Thyroid gland (tissue), 4 donors: ENCODE data around the gene MMP19. TPM values are rescaled to one million over a fixed set of nuclear protein-coding genes. Genes with fewer than 3 reads are reported as not detected.
"Not testable (repeated sequence)": the region's sequence is repeated elsewhere in the genome, so short reads cannot be mapped to it uniquely, and the experiment has no call there.

Experiments used
- DNase-seq, 2 donors: peaks; one replicate each; pipeline ENCODE4 v3.0.0-alpha.2; 2019
- H3K27ac ChIP-seq, 3 donors: fragments of 200-600 bp; sonication (generic); 1 replicate in 2 of 3; 2 replicates in 1 of 3; pipeline ENCODE4 v1.5.1; 2016 to 2019; ENCODE audit warnings: mild to moderate bottlenecking in 1 of 3, moderate library complexity in 1 of 3
- H3K27me3 ChIP-seq: fragments of 200-600 bp; sonication (generic); one replicate; pipeline ENCODE4 v1.5.1; 2019
- H3K36me3 ChIP-seq, 2 donors: fragments of 200-600 bp; sonication (generic); one replicate each; pipeline ENCODE4 v1.5.1; 2016 to 2019
- H3K4me1 ChIP-seq, 2 donors: fragments of 200-600 bp; sonication (generic); one replicate each; pipeline ENCODE4 v1.5.1; 2017 to 2019
- H3K4me3 ChIP-seq, 3 donors: fragments of 200-600 bp; sonication (generic); replicated peaks in 1 of 3; 1 replicate in 2 of 3; 2 replicates in 1 of 3; pipeline ENCODE4 v1.5.1; 2016; ENCODE audit warnings: mild to moderate bottlenecking in 1 of 3
- H3K9me3 ChIP-seq: fragments of 200-600 bp; sonication (generic); one replicate; pipeline ENCODE4 v1.5.1; 2017
- POLR2A ChIP-seq, 2 donors: fragments of 450-650 bp; IDR thresholded peaks; one replicate each; pipeline ENCODE4 v1.6.1; 2017; ENCODE audit warnings: antibody characterized with exemption in 2 of 2, mild to moderate bottlenecking in 2 of 2, moderate library complexity in 1 of 2
- WGBS, 2 donors: methylation state at CpG; one replicate each; pipeline ENCODE4 v1.1.5; 2017; 5-methylcytosine and 5-hydroxymethylcytosine counted together
- intact Hi-C: fragments of 100-400 bp; cut with DNase I; formaldehyde crosslinking; loops from one replicate; pipeline ENCODE4 v1.15.1; 2023
- total RNA-seq, 4 donors: library from RNA; depleted of rRNA; stranded (reverse); fragments of >200 nt; gene quantifications; one replicate each; pipeline ENCODE4 v1.2.3, GENCODE V29; 2016
- TF ChIP-seq, protein P1 (sequence below), 6 experiments: fragments of 200-600 bp in 3 of 6; fragments of 450-650 bp in 3 of 6; sonication (generic) in 3 of 6; IDR thresholded peaks; one replicate each; pipeline ENCODE4 v1.5.1; 2016 to 2019; ENCODE audit warnings: antibody characterized with exemption in 6 of 6, mild to moderate bottlenecking in 2 of 6, inconsistent platforms in 1 of 6, moderate library complexity in 1 of 6

The MMP19 gene
- total RNA-seq, 4 donors from 2014 or later = 2.3 to 4.2 (median 3.4) TPM

GRCh38 chr12:55875704-55876467, 33.1 kb upstream of the MMP19 start:
- Histone ChIP-seq H3K27ac (peak overlapping the region; percentile 44 to 83 (median 76)), H3K27me3 (no peaks in the 10 kb centered on the region), H3K36me3 (no peaks in the 10 kb centered on the region), H3K4me3 (no peak overlapping the region), H3K4me1 (peaks cover 21 to 23% of the 10 kb centered on the region in 2 donors), H3K9me3 (no peaks in the 10 kb centered on the region)
- 87 to 93% methylated on average over 4 of the region's 4 CpGs for WGBS, 2 donors
- DNase-seq = peak in 1 of 2 donors; percentile 4
- intact Hi-C loops = no loop called here
- TF ChIP-seq, protein P1, sequence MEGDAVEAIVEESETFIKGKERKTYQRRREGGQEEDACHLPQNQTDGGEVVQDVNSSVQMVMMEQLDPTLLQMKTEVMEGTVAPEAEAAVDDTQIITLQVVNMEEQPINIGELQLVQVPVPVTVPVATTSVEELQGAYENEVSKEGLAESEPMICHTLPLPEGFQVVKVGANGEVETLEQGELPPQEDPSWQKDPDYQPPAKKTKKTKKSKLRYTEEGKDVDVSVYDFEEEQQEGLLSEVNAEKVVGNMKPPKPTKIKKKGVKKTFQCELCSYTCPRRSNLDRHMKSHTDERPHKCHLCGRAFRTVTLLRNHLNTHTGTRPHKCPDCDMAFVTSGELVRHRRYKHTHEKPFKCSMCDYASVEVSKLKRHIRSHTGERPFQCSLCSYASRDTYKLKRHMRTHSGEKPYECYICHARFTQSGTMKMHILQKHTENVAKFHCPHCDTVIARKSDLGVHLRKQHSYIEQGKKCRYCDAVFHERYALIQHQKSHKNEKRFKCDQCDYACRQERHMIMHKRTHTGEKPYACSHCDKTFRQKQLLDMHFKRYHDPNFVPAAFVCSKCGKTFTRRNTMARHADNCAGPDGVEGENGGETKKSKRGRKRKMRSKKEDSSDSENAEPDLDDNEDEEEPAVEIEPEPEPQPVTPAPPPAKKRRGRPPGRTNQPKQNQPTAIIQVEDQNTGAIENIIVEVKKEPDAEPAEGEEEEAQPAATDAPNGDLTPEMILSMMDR (IDR thresholded peaks at IDR 0.05) = no peak
- no peak for TF ChIP-seq POLR2A (IDR thresholded peaks at IDR 0.05)

DNA sequence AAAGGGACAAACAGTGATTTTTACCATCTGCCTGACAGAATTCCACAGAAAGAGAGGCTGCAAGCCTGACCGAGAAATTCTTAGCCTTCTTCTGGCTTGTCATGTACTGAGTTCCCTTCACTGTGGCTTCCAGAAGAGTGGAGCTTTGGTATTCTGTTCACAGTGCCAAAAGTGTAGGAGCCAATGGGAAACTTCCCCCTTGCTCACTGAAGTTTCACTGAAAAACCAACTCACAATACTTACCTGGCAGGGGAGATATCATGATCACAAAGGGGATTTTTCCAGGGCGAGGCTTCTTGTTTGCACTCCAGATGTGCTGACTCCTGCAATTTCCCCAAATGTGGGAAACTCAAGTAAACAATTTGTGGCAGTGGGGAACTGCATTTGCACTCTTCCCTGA, 31.7 kb upstream of the MMP19 start:
- Histone ChIP-seq H3K27me3 (no peaks in the 10 kb centered on the region), H3K4me3 (no peak overlapping the region), H3K4me1 (peaks cover 21 to 23% of the 10 kb centered on the region in 2 donors), H3K36me3 (no peaks in the 10 kb centered on the region), H3K27ac (peak overlapping the region; percentile 76 to 83 (median 77)), H3K9me3 (no peaks in the 10 kb centered on the region)
- DNase-seq = peak; percentile 49 to 53
- 24 to 28% methylated on average over 2 of the region's 2 CpGs for WGBS, 2 donors
- intact Hi-C loops = no loop called here
- TF ChIP-seq, protein P1 (IDR thresholded peaks at IDR 0.05) = no peak
- TF ChIP-seq POLR2A (IDR thresholded peaks at IDR 0.05) = peak in 1 of 2 donors; percentile 65

DNA sequence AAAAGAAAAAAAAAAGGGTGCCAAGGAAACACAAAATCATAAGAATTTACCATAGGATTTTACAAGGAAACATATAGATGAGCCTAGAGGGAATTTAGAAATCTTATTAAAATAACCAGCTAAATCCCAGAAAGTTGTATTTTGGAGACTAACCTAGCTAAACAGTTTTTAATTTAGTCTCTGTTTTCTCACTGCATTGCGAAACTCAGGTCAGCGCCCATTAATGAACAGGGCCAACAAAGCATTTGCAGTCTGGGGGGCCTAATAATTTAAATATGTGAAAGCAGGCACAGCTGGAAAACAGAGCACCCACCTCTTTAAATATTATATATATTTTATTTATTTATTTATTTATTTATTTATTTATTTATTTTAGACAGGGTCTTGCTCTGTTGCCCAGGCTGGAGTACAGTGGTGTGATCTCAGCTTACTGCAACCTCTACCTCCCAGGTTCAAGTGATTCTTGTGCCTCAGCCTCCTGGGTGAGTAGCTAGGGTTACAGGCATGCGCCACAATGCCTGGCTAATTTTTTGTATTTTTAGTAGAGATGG, 23.8 kb upstream of the MMP19 start:
- H3K4me3 ChIP-seq, H3K9me3 ChIP-seq, H3K27ac ChIP-seq, H3K36me3 ChIP-seq, intact Hi-C loops, H3K27me3 ChIP-seq, H3K4me1 ChIP-seq, DNase-seq: not testable (repeated sequence)
- 92 to 99% methylated on average over 3 of the region's 3 CpGs for WGBS, 2 donors

- no peaks in the 10 kb centered on the region for H3K4me1 ChIP-seq
- H3K9me3 ChIP-seq = no peaks in the 10 kb centered on the region
- TF ChIP-seq, protein P1 (IDR thresholded peaks at IDR 0.05) = no peak
- no peaks in the 10 kb centered on the region for H3K36me3 ChIP-seq
- H3K27ac ChIP-seq = no peak overlapping the region
- intact Hi-C loops = no loop called here
- H3K27me3 ChIP-seq = no peaks in the 10 kb centered on the region
- DNase-seq = no peak
- H3K4me3 ChIP-seq = no peak overlapping the region
- WGBS, 2 donors = 99% methylated on average over 2 of the region's 2 CpGs
Observed at GRCh38 chr12:55865327-55865726, 22.6 kb upstream of the MMP19 start.

GRCh38 chr12:55862931-55863330, 20.2 kb upstream of the MMP19 start:
- H3K4me3 ChIP-seq, H3K4me1 ChIP-seq, H3K27me3 ChIP-seq, H3K9me3 ChIP-seq, intact Hi-C loops, DNase-seq, H3K27ac ChIP-seq, H3K36me3 ChIP-seq: not testable (repeated sequence)
- WGBS, 2 donors = 95 to 99% methylated on average over 13 of the region's 13 CpGs

DNA sequence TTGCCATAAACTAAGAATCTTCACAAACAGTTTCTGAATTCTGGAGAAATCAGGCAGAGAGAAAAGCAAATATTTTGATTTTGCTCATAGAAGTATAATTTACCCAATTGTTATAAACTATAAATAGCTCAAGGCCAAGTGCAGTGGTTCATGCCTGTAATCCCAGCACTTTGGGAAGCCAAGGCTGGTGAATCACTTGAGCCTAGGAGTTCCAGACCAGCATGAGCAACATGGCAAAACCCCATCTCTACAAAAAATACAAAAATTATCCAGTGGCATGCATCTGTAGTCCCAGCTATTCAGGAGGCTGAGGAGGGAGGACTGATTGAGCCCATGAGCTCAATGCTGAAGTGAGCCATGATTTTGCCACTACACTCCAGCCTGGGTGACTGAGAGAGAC, 19.6 kb upstream of the MMP19 start:
- H3K36me3 ChIP-seq = no peaks in the 10 kb centered on the region
- no peak for DNase-seq
- H3K4me1 ChIP-seq = no peaks in the 10 kb centered on the region
- no peak overlapping the region for H3K27ac ChIP-seq
- H3K9me3 ChIP-seq = no peaks in the 10 kb centered on the region
- TF ChIP-seq POLR2A (IDR thresholded peaks at IDR 0.05) = no peak
- TF ChIP-seq, protein P1 (IDR thresholded peaks at IDR 0.05) = no peak
- no peak overlapping the region for H3K4me3 ChIP-seq
- H3K27me3 ChIP-seq = no peaks in the 10 kb centered on the region
- intact Hi-C loops = no loop called here
